GM11168 (cell line): ENCODE results near the gene IFITM1.
"Not testable (repeated sequence)": the region's sequence is repeated elsewhere in the genome, so short reads cannot be mapped to it uniquely, and the experiment has no call there.

Experiments
- in situ Hi-C: fragments of 300-500 bp; cut with MboI; formaldehyde crosslinking; loops from one replicate; pipeline ENCODE4 v1.12.0; 2022; ENCODE audit warnings: low sequenced_read_pairs; ENCODE audit not compliant: unreplicated experiment

The IFITM1 gene

DNA sequence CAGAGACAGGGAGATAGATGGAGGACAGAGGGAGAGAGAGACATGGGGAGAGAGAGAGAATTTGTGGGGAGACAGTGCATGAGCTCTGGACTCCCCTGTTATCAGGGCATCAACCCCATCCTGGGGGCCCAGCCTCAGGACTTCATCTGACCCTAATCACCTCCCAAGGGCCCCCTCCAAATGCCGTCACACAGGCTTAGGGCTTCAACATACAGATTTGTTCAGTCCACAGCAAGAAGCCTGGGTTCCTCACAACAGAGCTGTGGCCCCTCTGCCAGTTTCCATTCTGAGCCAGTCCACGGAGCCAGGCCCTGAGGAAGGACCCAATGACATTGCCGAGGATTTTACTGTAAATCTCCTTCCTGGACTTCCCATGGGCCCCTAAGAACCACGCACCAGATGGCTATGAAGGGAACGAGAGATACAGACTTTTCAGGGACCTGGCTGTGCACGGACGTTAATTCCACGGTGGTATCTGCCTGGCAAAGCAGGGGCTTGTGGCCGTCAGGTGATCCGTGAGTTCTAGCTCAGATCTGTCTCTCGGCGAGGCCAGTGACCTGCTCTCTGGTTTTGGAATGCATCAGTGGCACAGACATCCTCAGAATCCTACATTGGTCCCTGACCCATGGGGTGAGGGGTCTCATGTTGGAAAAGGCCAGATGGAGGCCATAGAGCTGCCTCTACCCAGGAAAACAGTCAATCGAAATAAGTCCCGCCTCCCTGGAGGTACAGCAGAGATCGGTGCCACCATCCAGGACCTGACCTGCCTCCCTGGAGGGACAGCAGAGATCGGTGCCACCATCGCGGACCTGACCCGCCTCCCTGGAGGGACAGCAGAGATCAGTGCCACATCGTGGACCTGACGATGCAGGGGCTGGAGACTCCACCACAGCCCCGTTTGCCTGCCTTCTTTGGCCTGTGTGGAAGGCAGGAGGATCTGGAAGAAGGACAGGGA is 46.8 kb downstream of the IFITM1 start:
- in situ Hi-C loops: no loop called here

DNA sequence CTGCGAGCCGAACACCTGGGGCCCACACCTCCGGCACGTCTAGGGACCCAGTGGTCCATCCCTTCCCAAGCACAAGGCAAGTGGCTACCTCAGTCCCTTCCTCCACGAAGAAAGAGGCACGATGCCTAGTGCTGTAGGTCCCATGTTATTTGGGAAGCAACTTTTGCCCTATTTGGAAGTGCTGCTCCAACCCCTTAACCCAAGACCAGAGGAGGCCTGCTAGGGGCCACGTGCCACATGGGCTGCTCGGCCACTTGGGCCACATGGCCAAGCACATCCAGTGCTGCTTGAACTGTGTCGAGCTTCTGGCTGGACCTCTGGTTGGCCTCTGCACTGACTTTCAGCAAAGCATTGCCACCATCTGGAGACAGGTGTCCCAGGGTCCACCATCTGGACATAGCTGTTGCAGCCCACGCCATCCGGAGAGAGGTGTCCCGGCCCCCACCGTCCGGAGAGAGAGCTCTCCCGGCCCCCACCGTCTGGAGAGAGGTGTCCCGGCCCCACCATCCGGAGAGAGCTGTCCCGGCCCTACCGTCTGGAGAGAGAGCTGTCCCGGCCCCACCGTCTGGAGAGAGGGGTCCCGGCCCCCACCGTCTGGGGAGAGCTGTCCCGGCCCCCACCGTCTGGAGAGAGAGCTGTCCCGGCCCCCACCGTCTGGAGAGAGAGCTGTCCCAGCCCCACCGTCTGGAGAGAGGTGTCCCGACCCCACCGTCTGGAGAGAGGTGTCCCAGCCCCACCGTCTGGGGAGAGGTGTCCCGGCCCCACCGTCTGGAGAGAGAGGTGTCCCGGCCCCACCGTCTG is 49.0 kb downstream of the IFITM1 start:
- in situ Hi-C loops: no loop called here

DNA sequence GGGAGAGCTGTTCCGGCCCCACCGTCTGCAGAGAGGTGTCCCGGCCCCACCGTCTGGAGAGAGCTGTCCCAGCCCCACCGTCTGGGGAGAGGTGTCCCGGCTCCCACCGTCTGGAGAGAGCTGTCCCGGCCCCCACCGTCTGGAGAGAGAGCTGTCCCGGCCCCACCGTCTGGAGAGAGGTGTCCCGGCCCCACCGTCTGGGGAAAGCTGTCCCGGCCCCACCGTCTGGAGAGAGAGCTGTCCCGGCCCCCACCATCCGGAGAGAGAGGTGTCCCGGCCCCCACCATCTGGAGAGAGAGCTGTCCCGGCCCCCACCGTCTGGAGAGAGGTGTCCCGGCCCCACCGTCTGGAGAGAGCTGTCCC is 49.6 kb downstream of the IFITM1 start:
- in situ Hi-C loops: not testable (repeated sequence)

DNA sequence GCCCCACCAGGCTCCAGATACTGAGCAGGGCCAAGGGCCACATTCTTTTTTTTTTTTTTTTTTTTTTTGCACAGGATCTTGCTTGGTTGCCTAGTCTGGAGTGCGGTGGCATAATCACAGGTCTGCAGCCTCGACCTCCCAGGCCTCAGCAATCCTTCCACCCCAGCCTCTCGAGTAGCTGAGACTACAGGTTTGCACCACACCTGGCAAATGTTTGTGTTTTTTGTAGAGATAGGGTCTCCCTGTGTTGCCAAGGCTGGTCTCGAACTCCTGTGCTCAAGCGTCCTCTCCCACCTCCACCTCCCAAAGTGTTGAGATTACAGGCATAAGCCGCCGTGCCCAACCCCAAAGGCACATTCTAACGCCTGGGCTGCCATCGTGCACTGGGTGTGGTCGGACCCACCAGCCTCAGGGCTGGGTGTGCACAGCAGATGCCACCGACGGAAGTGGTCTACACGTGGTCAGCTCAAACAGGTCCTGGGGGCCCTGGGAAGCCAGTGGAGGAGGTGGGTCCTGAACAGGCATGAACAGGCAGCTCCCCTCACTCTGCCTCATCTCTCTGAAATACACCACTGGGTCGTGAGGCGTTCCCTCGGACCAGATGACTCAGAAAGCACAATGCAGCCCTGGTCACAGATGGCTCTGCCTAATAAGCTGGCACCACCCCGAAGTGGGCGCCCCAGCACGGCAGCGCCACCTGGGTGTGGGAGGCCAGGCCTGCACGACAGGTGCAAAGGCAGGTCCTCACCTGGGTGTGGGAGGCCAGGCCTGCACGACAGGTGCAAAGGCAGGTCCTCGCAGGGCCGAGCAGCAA is 50.3 kb downstream of the IFITM1 start:
- in situ Hi-C loops: no loop called here
